ENCODE data around the gene MT1X. TPM values are rescaled to one million over a fixed set of nuclear protein-coding genes. Genes with fewer than 3 reads are reported as not detected.

The MT1X gene
- total and polyA plus RNA-seq, 2 experiments from 2014 or later, result 113 to 126 TPM

- Histone ChIP-seq H3K36me3 (ENCODE audit: low read depth) (no peaks in the 10 kb centered on the region), H3K79me2 (ENCODE audit: insufficient read depth) (peaks cover 41% of the 10 kb centered on the region), H3K27ac (no peak overlapping the region), H3K4me2 (ENCODE audit: unreplicated experiment) (no peak overlapping the region), H3K9me3 (ENCODE audit: low read depth) (no peaks in the 10 kb centered on the region), H4K20me1 (ENCODE audit: insufficient read depth) (no peaks in the 10 kb centered on the region), H3K4me3 (no peak overlapping the region), H3K4me1 (ENCODE audit: insufficient read depth) (peaks cover 17% of the 10 kb centered on the region), H3F3A (ENCODE audit: insufficient read depth) (peaks cover 5% of the 10 kb centered on the region; the same call in 1 of the 2 replicates), H2AFZ (no peak overlapping the region), H3K27me3 (replicated peaks; ENCODE audit: insufficient read depth) (no peaks in the 10 kb centered on the region), H3K9ac (no peak overlapping the region), H3K9me2 (ENCODE audit: insufficient read depth) (no peaks in the 10 kb centered on the region)
- no peak for DNase-seq
- no peak for TF ChIP-seq EZH2phosphoT487 (IDR thresholded peaks at IDR 0.05; ENCODE audit: insufficient read depth, low read depth)
- no peak for TF ChIP-seq EZH2 (IDR thresholded peaks at IDR 0.05; ENCODE audit: insufficient read depth, poor library complexity, severe bottlenecking)
- in situ Hi-C loops (cut with MboI), result no loop called here
- 90 to 100% methylated on average over 1 of the region's 1 CpG for WGBS, 2 experiments (ENCODE audit: low coverage in 1 of 2, low lambda C conversion rate in 2 of 2, missing lambda C conversion rate in 2 of 2)
Observed at GRCh38 chr16:56728027-56728426, 45.8 kb downstream of the MT1X start.

GRCh38 chr16:56728980-56729734, 46.9 kb downstream of the MT1X start:
- no peaks in the 10 kb centered on the region for H3K36me3 ChIP-seq (ENCODE audit: low read depth)
- no peaks in the 10 kb centered on the region for H3K27me3 ChIP-seq (replicated peaks; ENCODE audit: insufficient read depth)
- peaks cover 52% of the 10 kb centered on the region for H3K79me2 ChIP-seq (ENCODE audit: insufficient read depth)
- peak; percentile 43 for DNase-seq
- H3K4me3 ChIP-seq, result peak overlapping the region; percentile 90
- in situ Hi-C loops (cut with MboI), result no loop called here
- WGBS, 2 experiments (ENCODE audit: low coverage in 1 of 2, low lambda C conversion rate in 2 of 2, missing lambda C conversion rate in 2 of 2), result 44 to 46% methylated on average over 8 of the region's 8 CpGs
- H3K9me2 ChIP-seq (ENCODE audit: insufficient read depth), result no peaks in the 10 kb centered on the region
- H3K27ac ChIP-seq, result peak overlapping the region; percentile 91
- no peaks in the 10 kb centered on the region for H4K20me1 ChIP-seq (ENCODE audit: insufficient read depth)
- peak overlapping the region; percentile 87 for H3K9ac ChIP-seq
- peaks cover 17% of the 10 kb centered on the region for H3K4me1 ChIP-seq (ENCODE audit: insufficient read depth)
- H3K4me2 ChIP-seq (ENCODE audit: unreplicated experiment), result peak overlapping the region; percentile 96
- H3K9me3 ChIP-seq (ENCODE audit: low read depth), result no peaks in the 10 kb centered on the region
- TF ChIP-seq EZH2phosphoT487 (IDR thresholded peaks at IDR 0.05; ENCODE audit: insufficient read depth, low read depth) (no peak), EZH2 (IDR thresholded peaks at IDR 0.05; ENCODE audit: insufficient read depth, poor library complexity, severe bottlenecking) (no peak)
- H3F3A ChIP-seq (ENCODE audit: insufficient read depth), result peaks cover 9% of the 10 kb centered on the region; the same call in 1 of the 2 replicates
- H2AFZ ChIP-seq, result peak overlapping the region; percentile 95

GRCh38 chr16:56729735-56730662, 47.7 kb downstream of the MT1X start, which contains the start of gene NUP93:
Gene NUP93 (plus strand): TSS chr16:56730129. CDS start chr16:56748248, 18,119 bp downstream.
- H3K79me2 ChIP-seq (ENCODE audit: insufficient read depth), result peaks cover 61% of the 10 kb centered on the region
- H2AFZ ChIP-seq, result peak within 1 kb of the TSS; percentile 95
- 1% methylated on average over 57 to 70 of the region's 70 CpGs for WGBS, 2 experiments (ENCODE audit: low coverage in 1 of 2, low lambda C conversion rate in 2 of 2, missing lambda C conversion rate in 2 of 2)
- peaks cover 11% of the 10 kb centered on the region; the same call in 1 of the 2 replicates for H3F3A ChIP-seq (ENCODE audit: insufficient read depth)
- peak; percentile 97 for DNase-seq
- H3K27me3 ChIP-seq (replicated peaks; ENCODE audit: insufficient read depth), result no peaks in the 10 kb centered on the region
- in situ Hi-C loops (cut with MboI), result no loop called here
- H3K9me3 ChIP-seq (ENCODE audit: low read depth), result no peaks in the 10 kb centered on the region
- H3K36me3 ChIP-seq (ENCODE audit: low read depth), result no peaks in the 10 kb centered on the region
- no peak for TF ChIP-seq EZH2phosphoT487 (IDR thresholded peaks at IDR 0.05; ENCODE audit: insufficient read depth, low read depth)
- TF ChIP-seq EZH2 (IDR thresholded peaks at IDR 0.05; ENCODE audit: insufficient read depth, poor library complexity, severe bottlenecking), result no peak
- H3K9me2 ChIP-seq (ENCODE audit: insufficient read depth), result no peaks in the 10 kb centered on the region
- H3K27ac ChIP-seq, result peak within 1 kb of the TSS; percentile 91
- no peaks in the 10 kb centered on the region for H4K20me1 ChIP-seq (ENCODE audit: insufficient read depth)
- peaks cover 17% of the 10 kb centered on the region for H3K4me1 ChIP-seq (ENCODE audit: insufficient read depth)
- peak within 1 kb of the TSS; percentile 87 for H3K9ac ChIP-seq
- peak within 1 kb of the TSS; percentile 90 for H3K4me3 ChIP-seq
- H3K4me2 ChIP-seq (ENCODE audit: unreplicated experiment), result peak within 1 kb of the TSS; percentile 96

- in situ Hi-C loops (cut with MboI), result no loop called here
Observed at GRCh38 chr16:56732366-56732765, 50.1 kb downstream of the MT1X start.

More at GRCh38 chr16:56732366-56732765, 50.1 kb downstream of the MT1X start:
- H3K4me3 ChIP-seq, result no peak overlapping the region
- H3K9ac ChIP-seq, result no peak overlapping the region
- DNase-seq, result no peak
- no peak overlapping the region for H2AFZ ChIP-seq
- peaks cover 84% of the 10 kb centered on the region for H3K79me2 ChIP-seq (ENCODE audit: insufficient read depth)
- no peaks in the 10 kb centered on the region for H3K27me3 ChIP-seq (replicated peaks; ENCODE audit: insufficient read depth)
- TF ChIP-seq EZH2 (IDR thresholded peaks at IDR 0.05; ENCODE audit: insufficient read depth, poor library complexity, severe bottlenecking) (no peak), EZH2phosphoT487 (IDR thresholded peaks at IDR 0.05; ENCODE audit: insufficient read depth, low read depth) (no peak)
- H3K4me1 ChIP-seq (ENCODE audit: insufficient read depth), result peaks cover 17% of the 10 kb centered on the region
- no peak overlapping the region for H3K27ac ChIP-seq
- 65 to 82% methylated on average over 2 of the region's 2 CpGs for WGBS, 2 experiments (ENCODE audit: low coverage in 1 of 2, low lambda C conversion rate in 2 of 2, missing lambda C conversion rate in 2 of 2)
- no peaks in the 10 kb centered on the region for H3K9me3 ChIP-seq (ENCODE audit: low read depth)
- H3F3A ChIP-seq (ENCODE audit: insufficient read depth), result peaks cover 11% of the 10 kb centered on the region; the same call in 1 of the 2 replicates
- no peaks in the 10 kb centered on the region for H3K9me2 ChIP-seq (ENCODE audit: insufficient read depth)
- no peaks in the 10 kb centered on the region for H3K36me3 ChIP-seq (ENCODE audit: low read depth)
- no peaks in the 10 kb centered on the region for H4K20me1 ChIP-seq (ENCODE audit: insufficient read depth)
- H3K4me2 ChIP-seq (ENCODE audit: unreplicated experiment), result no peak overlapping the region

Measured in GM23248 (cell line).